ENCODE results near the gene RPP40. TPM values are rescaled to one million over a fixed set of nuclear protein-coding genes. Genes with fewer than 3 reads are reported as not detected.

RPP40 gene
- total and polyA plus RNA-seq, 9 of the 15 experiments (the other 6 are each of a cell fraction or from before 2014, with no cell fraction given), result 22.6 to 114 (median 39.0) TPM

GRCh38 chr6:5042436-5042835, 38.6 kb upstream of the RPP40 start:
- H3K79me2 ChIP-seq (ENCODE audit: control insufficient read depth, insufficient read depth, low read length), result no peaks in the 10 kb centered on the region
- H2AFZ ChIP-seq (ENCODE audit: low read depth, low read length), result no peak overlapping the region
- no peaks in the 10 kb centered on the region for H3K4me1 ChIP-seq (replicated peaks in 1 of 2; ENCODE audit: control insufficient read depth in 2 of 2, insufficient read depth in 2 of 2, low read length in 2 of 2)
- WGBS (ENCODE audit: insufficient coverage, low coverage, missing lambda C conversion rate), result 1% methylated on average over 3 of the region's 3 CpGs
- H3K9me1 ChIP-seq (ENCODE audit: control insufficient read depth, insufficient read depth, low read length), result no peaks in the 10 kb centered on the region
- H3K9ac ChIP-seq (ENCODE audit: insufficient read depth in 1 of 2, low read depth in 2 of 2, low read length in 2 of 2), result no peak overlapping the region
- DNase-seq (ENCODE audit: extremely low read depth in 1 of 4, low spot score in 3 of 4) (no peak), FAIRE-seq (no peak), ATAC-seq (no peak)
- no peaks in the 10 kb centered on the region for H3K36me3 ChIP-seq (ENCODE audit: control insufficient read depth, insufficient read depth, low read length)
- POLR2A ChIA-PET, result no interaction called here
- no peak for TF ChIP-seq POLR2B (IDR thresholded peaks at IDR 0.05; ENCODE audit: low read depth, partially characterized antibody)
- no peak for TF ChIP-seq FOXJ2 (tag; IDR thresholded peaks at IDR 0.05)
- no peak for TF ChIP-seq TCF7L2 (IDR thresholded peaks at IDR 0.05; ENCODE audit: low read depth, low read length)
- TF ChIP-seq ZNF740 (CRISPR knock-in tag; IDR thresholded peaks at IDR 0.05), result no peak
- no peak for TF ChIP-seq ZNF740 (tag; IDR thresholded peaks at IDR 0.05)
- TF ChIP-seq PYGO2 (tag; IDR thresholded peaks at IDR 0.05), result no peak
- TF ChIP-seq HDAC1 (IDR thresholded peaks at IDR 0.05), result no peak
- TF ChIP-seq SRSF7 (optimal IDR thresholded peaks at IDR 0.05; ENCODE audit: low read depth, low read length), result no peak
- no peak for TF ChIP-seq HEY1 (CRISPR knock-in tag; IDR thresholded peaks at IDR 0.05; ENCODE audit: borderline replicate concordance)
- TF ChIP-seq HMGXB4 (CRISPR knock-in tag; IDR thresholded peaks at IDR 0.05), result no peak
- no peak for TF ChIP-seq RNF219 (CRISPR knock-in tag; IDR thresholded peaks at IDR 0.05)
- no peak for TF ChIP-seq IRF2 (CRISPR knock-in tag; IDR thresholded peaks at IDR 0.05)
- no peak for TF ChIP-seq ERF (CRISPR knock-in tag; IDR thresholded peaks at IDR 0.05)
- no peak for TF ChIP-seq PHF8 (IDR thresholded peaks at IDR 0.05; ENCODE audit: borderline replicate concordance, low read length)
- no peak for TF ChIP-seq STAT5B (CRISPR knock-in tag; IDR thresholded peaks at IDR 0.05)
- no peak for TF ChIP-seq SNIP1 (IDR thresholded peaks at IDR 0.05; ENCODE audit: low read depth)
- TF ChIP-seq SAFB2 (IDR thresholded peaks at IDR 0.05; ENCODE audit: borderline replicate concordance, low read depth, low read length, severe bottlenecking), result no peak
- TF ChIP-seq ZNF197 (CRISPR knock-in tag; IDR thresholded peaks at IDR 0.05; ENCODE audit: low read depth), result no peak
- no peak for TF ChIP-seq C11orf30 (IDR thresholded peaks at IDR 0.05; ENCODE audit: low read depth)
- no peak for TF ChIP-seq OTX1 (CRISPR knock-in tag; IDR thresholded peaks at IDR 0.05)
- TF ChIP-seq KLF1 (tag; IDR thresholded peaks at IDR 0.05), result no peak
- CTCF ChIA-PET (ENCODE audit: low intra/inter-chr PET ratio), result no interaction called here
- no peak overlapping the region for H3K27ac ChIP-seq (ENCODE audit: extremely low read depth, low read depth, low read length)
- no peaks in the 10 kb centered on the region for H3K9me3 ChIP-seq (replicated peaks; ENCODE audit: control insufficient read depth, insufficient read depth, low read depth, low read length)
- H3K4me3 ChIP-seq, result no peak overlapping the region
- peaks cover 2 to 20% of the 10 kb centered on the region in 2 experiments; a peak in 4 of 5 replicates for H3K27me3 ChIP-seq (ENCODE audit: control insufficient read depth in 2 of 2, insufficient read depth in 2 of 2, low read length in 2 of 2)
- in situ Hi-C loops (cut with MboI) (no loop called here), intact Hi-C loops (cut with micrococcal nuclease) (no loop called here)
- no peaks in the 10 kb centered on the region for H4K20me1 ChIP-seq (replicated peaks; ENCODE audit: control insufficient read depth, insufficient read depth, low read length)
- no TSS peak for BruUV-seq (replicated peaks)
- no peak overlapping the region for H3K4me2 ChIP-seq (ENCODE audit: insufficient read depth, low read length)

Measured in K562 (cell line).